Right lobe of liver (tissue), 6 donors: ENCODE measurements around the gene CASKIN1. TPM values are rescaled to one million over a fixed set of nuclear protein-coding genes. Genes with fewer than 3 reads are reported as not detected.
A peak's percentile ranks its signal among the peaks of the same experiment; 100 is the strongest.

Experiments
- ATAC-seq, 4 donors: fragments of 200-7000 bp; cut with Tn5 transposase; one replicate each; pipeline ENCODE4 v1.9.1; 2020; ENCODE audit warnings: mild to moderate bottlenecking in 4 of 4, moderate library complexity in 4 of 4
- DNase-seq, 3 donors: peaks; one replicate each; pipeline ENCODE4 v3.0.0-alpha.2; 2020
- H3K27ac ChIP-seq, 3 donors: fragments of 200-600 bp; one replicate each; pipeline ENCODE4 v1.8.0; 2022
- H3K27me3 ChIP-seq, 2 donors: fragments of 200-600 bp; one replicate each; pipeline ENCODE4 v1.8.0; 2022
- H3K36me3 ChIP-seq, 4 donors: fragments of 200-600 bp; sonication (generic) in 1 of 4; one replicate each; pipeline versions ENCODE4 v1.5.1 to v1.8.0; 2017 to 2022; ENCODE audit warnings: control low read depth in 1 of 4
- H3K4me1 ChIP-seq, 4 donors: fragments of 200-600 bp; sonication (generic) in 1 of 4; one replicate each; pipeline versions ENCODE4 v1.5.1 to v1.8.0; 2017 to 2022; ENCODE audit warnings: control low read depth in 1 of 4
- H3K4me3 ChIP-seq, 3 donors: fragments of 200-600 bp; one replicate each; pipeline ENCODE4 v1.8.0; 2022
- H3K9me3 ChIP-seq, 4 donors: fragments of 200-600 bp; sonication (generic) in 1 of 4; one replicate each; pipeline versions ENCODE4 v1.5.1 to v1.8.0; 2017 to 2022; ENCODE audit warnings: control low read depth in 1 of 4
- CTCF ChIP-seq, 4 donors: fragments of 200-600 bp in 3 of 4; fragments of 450-650 bp in 1 of 4; IDR thresholded peaks; one replicate each; pipeline versions ENCODE4 v1.5.1 to v1.8.0; 2016 to 2022; ENCODE audit warnings: antibody characterized with exemption in 4 of 4, mild to moderate bottlenecking in 2 of 4
- POLR2A ChIP-seq: fragments of 450-650 bp; IDR thresholded peaks from one replicate; pipeline ENCODE4 v1.6.1; 2017; ENCODE audit warnings: antibody characterized with exemption, mild to moderate bottlenecking
- WGBS: methylation state at CpG from one replicate; pipeline ENCODE4 v1.1.6; 2018; ENCODE audit warnings: low coverage, low lambda C conversion rate; ENCODE audit not compliant: insufficient coverage; ENCODE audit errors: missing lambda C conversion rate; 5-methylcytosine and 5-hydroxymethylcytosine counted together
- intact Hi-C, 2 donors: fragments of 100-400 bp; cut with DNase I; formaldehyde crosslinking; loops; one replicate each; pipeline versions ENCODE4 v1.11.2 to v1.14.1; 2022
- total RNA-seq, 6 experiments: library from RNA; depleted of rRNA in 2 of 6; stranded (reverse); fragments of >200 nt in 2 of 6; fragmentation: NEBNext Ultra II Directional in 3 of 6; extraction: Animal tissue kit (Norgen Biotek cat#: 25700) in 3 of 6; gene quantifications; one replicate each; pipeline versions ENCODE4 v1.1.0 to v1.2.4, GENCODE V29; 2016 to 2023
- donor health status: DM: no; HTN: yes; CAD: no.
- donor health status: DM: no; HTN: no; CAD: no.
- donor health status: DM: no; HTN: no; CAD: no.
- donor health status: DM: no; HTN: yes; CAD: no.
- donor health status: DM: no; HTN: yes; CAD: no.

Gene CASKIN1
- total RNA-seq, 6 experiments from 2014 or later = not detected

- ATAC-seq = no peak
- peaks cover 0 to 13% (median 0%) of the 10 kb centered on the region in 4 donors for H3K4me1 ChIP-seq
- H3K27ac ChIP-seq = no peak overlapping the region
- no peaks in the 10 kb centered on the region for H3K27me3 ChIP-seq
- no peak for TF ChIP-seq CTCF (IDR thresholded peaks at IDR 0.05)
- no peak for TF ChIP-seq POLR2A
- H3K36me3 ChIP-seq = peaks cover 0 to 57% (median 17%) of the 10 kb centered on the region in 4 donors
- peak in 2 of 3 donors; percentile 18 to 49 for DNase-seq
- intact Hi-C loops = no loop called here
- no peaks in the 10 kb centered on the region for H3K9me3 ChIP-seq
- H3K4me3 ChIP-seq = no peak overlapping the region
- no CpG with 5 or more reads among the region's 41 CpGs for WGBS
Measured at GRCh38 chr16:2232094-2232990, 35.9 kb upstream of the CASKIN1 start.

GRCh38 chr16:2231016-2231931 lies 34.9 kb upstream of the CASKIN1 start:
- WGBS = 89% methylated on average over 10 of the region's 29 CpGs
- Histone ChIP-seq H3K27ac (no peak overlapping the region), H3K36me3 (peaks cover 0 to 57% (median 17%) of the 10 kb centered on the region in 4 donors), H3K4me1 (peaks cover 0 to 11% (median 3%) of the 10 kb centered on the region in 4 donors), H3K27me3 (no peaks in the 10 kb centered on the region), H3K4me3 (no peak overlapping the region), H3K9me3 (no peaks in the 10 kb centered on the region)
- ATAC-seq (no peak), DNase-seq (peak in 1 of 3 donors; percentile 18)
- TF ChIP-seq CTCF (IDR thresholded peaks at IDR 0.05) (no peak), POLR2A (no peak)
- intact Hi-C loops = no loop called here

GRCh38 chr16:2230376-2230775 lies 34.0 kb upstream of the CASKIN1 start:
- H3K4me1 ChIP-seq = peaks cover 0 to 16% (median 7%) of the 10 kb centered on the region in 4 donors
- H3K4me3 ChIP-seq = no peak overlapping the region
- H3K9me3 ChIP-seq = no peaks in the 10 kb centered on the region
- no peak for TF ChIP-seq CTCF (IDR thresholded peaks at IDR 0.05)
- no peak for TF ChIP-seq POLR2A
- H3K36me3 ChIP-seq = peaks cover 0 to 54% (median 15%) of the 10 kb centered on the region in 4 donors
- DNase-seq = peak in 2 of 3 donors; percentile 20 to 50
- no peaks in the 10 kb centered on the region for H3K27me3 ChIP-seq
- no CpG with 5 or more reads among the region's 13 CpGs for WGBS
- intact Hi-C loops = no loop called here
- ATAC-seq = no peak
- H3K27ac ChIP-seq = no peak overlapping the region

GRCh38 chr16:2229632-2230250 lies 33.3 kb upstream of the CASKIN1 start:
- no peaks in the 10 kb centered on the region for H3K9me3 ChIP-seq
- peaks cover 0 to 23% (median 9%) of the 10 kb centered on the region in 4 donors for H3K4me1 ChIP-seq
- DNase-seq (peak in 1 of 3 donors; percentile 47), ATAC-seq (no peak)
- intact Hi-C loops = no loop called here
- no peaks in the 10 kb centered on the region for H3K27me3 ChIP-seq
- WGBS = 92% methylated on average over 2 of the region's 23 CpGs
- H3K27ac ChIP-seq = no peak overlapping the region
- no peak for TF ChIP-seq POLR2A
- TF ChIP-seq CTCF (IDR thresholded peaks at IDR 0.05) = no peak
- H3K36me3 ChIP-seq = peaks cover 0 to 47% (median 12%) of the 10 kb centered on the region in 4 donors
- no peak overlapping the region for H3K4me3 ChIP-seq
